T-helper 1 cell treated with Interleukin-12 subunit alpha and Interleukin-12 subunit beta and Interleukin-4 antibody, amounts not matched to agents 30 ng/mL and 1 ng/mL, for 36 hours (primary cell): ENCODE data around the gene FSTL4. TPM values are rescaled to one million over a fixed set of nuclear protein-coding genes. Genes with fewer than 3 reads are reported as not detected.
"Not testable (repeated sequence)": the region's sequence is repeated elsewhere in the genome, so short reads cannot be mapped to it uniquely, and the experiment has no call there.

Experiments used
- intact Hi-C: fragments of 100-400 bp; cut with micrococcal nuclease; formaldehyde crosslinking; loops from one replicate; pipeline ENCODE4 v1.15.1; 2024
- total RNA-seq: library from RNA; stranded (reverse); gene quantifications from 2 replicates; pipeline ENCODE4 v1.2.3, GENCODE V29; 2022

The FSTL4 gene
- total RNA-seq, 1 donor from 2014 or later: not detected

DNA sequence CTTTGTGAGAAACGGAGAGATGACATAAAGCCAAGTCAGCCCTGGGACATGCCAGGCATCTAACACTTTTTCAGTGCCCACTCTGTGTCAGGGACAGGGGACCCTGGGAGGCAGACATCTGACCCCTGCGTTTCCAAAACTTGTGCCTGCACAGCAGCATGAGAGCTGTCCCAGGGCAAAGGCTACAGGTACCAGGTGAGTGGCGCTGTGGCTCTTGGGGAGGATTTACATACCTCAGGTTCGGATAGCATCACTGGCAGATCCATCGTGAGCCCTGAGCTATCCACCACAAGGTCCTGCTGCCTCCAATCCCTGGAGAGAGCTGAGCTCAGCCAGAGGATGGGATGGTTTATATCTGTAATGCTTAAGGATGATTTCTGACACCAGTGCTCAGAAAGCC, 52.4 kb downstream of the FSTL4 start:
- intact Hi-C loops: no loop called here

DNA sequence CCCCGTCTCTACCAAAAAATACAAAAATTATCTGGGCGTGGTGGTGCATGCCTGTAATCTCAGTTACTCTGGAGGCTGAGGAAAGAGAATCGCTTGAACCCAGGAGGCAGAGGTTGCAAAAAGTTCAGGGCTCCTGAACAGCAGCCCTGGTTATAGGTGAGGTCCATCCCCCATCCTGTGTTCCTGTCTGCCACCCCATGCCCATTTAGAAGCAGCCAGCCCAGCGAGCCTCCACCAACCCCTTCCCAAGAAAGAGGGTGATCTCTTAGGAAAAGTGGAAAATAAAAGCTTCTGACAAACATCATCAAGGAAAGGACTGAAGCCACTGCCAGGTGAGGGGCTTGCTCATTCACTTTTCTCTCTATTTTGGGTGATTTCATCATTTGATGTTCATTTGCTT, 55.8 kb downstream of the FSTL4 start:
- intact Hi-C loops: no loop called here

DNA sequence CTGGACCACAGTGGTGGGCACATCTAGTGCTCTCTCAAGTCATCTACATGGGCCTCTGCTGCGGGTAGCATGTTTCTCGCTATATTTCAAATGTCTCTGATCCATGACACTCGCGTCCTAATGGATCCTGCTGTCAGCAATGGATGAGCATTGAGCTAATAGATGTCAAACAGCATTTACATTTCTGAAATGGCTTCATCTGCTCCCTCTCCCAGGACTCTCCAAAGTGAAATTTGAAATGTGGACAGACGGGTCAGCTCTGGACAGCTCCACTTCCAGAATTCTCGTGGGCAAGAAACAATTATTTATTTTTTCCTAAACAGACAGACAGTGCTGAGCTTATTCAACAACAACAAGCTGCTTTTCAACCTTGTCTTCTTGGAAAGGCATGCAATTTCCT, 58.1 kb downstream of the FSTL4 start:
- intact Hi-C loops: no loop called here

DNA sequence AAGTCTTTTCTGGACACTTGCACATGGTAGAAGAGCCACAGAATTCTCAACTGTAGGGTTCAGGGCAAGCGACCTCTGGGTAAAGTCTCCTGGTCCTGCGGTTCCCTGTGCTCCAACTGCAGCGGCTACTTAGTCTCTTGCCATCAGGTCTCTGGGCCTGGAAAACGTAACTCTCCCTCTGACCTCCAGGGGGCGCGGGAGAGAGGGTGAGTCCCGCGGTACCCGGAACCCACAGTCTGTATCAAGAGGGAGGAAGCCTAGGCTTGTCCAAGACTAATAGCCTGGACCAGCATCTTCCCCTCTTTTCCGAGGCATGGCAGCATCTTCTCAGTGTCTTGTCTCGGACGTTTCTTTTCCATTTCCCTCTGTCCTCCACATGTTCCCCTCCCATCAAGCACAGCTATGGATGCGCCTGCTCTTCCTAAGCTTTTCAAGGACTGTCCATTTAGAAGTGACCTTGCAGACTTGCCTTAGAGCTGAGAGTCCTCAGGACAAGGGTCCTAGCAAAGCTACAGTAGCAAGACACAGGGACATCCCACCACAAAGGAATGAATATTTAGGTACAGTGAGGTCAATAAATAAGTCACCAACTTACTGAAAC, 59.3 kb downstream of the FSTL4 start:
- intact Hi-C loops: loop anchor here (1.0 to 2.0 kb wide), 2 partner anchors 58 to 316 kb away; no protein-coding TSS in a partner anchor

DNA sequence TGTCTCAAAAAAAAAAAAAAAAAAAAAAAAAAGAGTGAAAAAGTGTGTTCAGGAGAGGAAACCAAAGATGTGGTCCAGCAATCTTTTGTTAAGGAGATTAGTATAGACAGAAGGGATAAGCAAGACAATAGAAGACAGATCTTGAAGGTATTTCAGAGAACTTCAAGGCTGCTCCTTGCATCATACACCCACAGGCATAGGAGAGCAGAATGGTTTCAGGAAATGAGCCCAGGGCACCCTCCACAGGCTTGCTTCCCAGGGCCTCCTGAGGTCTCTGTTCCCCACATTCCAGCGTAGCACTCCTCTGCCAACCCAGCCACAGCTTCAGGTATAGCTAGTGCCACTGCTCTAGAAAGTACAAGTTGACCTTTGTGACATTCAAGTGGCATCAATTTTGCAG, 65.8 kb downstream of the FSTL4 start:
- intact Hi-C loops: no loop called here

DNA sequence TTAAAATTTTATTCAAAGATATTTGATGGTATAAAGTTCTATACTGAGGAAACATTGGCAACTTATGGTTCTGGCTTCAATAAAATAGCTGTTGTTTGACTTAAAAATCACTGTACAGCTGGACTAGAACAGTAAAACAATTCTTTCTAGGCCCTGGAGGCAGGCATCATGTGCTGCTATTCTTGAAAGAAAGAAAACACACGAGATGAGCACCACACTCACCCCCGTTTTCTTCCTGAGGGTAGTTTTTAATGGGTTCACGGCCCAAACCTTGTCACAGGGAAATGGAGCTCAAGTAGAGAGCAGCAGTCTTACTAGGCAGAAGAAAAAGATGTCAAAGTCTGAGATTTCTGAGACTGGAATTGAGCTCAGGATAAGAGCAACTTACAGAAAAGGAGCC, 68.0 kb downstream of the FSTL4 start:
- intact Hi-C loops: no loop called here

DNA sequence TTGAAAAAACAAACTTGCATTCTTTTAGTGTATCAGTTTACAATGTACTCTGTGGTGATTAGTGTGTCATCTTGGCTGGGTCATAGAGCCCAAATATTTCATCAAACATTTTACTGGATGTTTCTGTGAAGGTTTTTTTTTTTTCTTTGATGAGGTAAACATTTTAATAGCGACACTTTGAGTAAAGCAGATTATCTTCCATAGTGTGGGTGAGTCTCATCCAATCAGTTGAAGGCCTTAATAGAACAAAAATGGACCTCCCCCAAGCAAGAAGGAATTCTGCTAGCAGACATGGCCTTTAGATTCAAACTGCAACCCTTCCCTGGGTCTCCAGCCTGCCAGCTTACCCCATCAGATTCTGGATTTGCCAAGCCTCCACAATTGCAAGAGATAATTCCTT, 72.5 kb downstream of the FSTL4 start:
- intact Hi-C loops: no loop called here

DNA sequence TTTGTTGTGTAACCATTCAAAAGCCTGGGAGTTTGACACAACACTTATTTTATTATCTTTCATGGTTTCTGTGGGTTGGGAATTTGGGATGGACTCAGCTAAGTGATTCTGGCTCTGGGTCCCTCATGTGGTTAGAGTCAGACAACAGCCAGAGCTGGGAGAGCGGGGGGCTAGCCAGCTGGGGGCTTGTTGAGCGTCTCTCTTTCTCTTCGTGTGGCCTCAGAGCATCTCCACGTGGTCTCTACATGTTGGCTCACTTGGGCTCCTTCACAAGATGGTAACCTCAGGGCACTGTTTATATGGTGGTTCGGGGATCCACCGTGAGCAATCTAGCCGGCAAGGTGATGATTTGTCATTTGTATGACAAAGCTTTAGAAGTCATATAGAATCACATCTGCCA, 73.6 kb downstream of the FSTL4 start:
- intact Hi-C loops: no loop called here

DNA sequence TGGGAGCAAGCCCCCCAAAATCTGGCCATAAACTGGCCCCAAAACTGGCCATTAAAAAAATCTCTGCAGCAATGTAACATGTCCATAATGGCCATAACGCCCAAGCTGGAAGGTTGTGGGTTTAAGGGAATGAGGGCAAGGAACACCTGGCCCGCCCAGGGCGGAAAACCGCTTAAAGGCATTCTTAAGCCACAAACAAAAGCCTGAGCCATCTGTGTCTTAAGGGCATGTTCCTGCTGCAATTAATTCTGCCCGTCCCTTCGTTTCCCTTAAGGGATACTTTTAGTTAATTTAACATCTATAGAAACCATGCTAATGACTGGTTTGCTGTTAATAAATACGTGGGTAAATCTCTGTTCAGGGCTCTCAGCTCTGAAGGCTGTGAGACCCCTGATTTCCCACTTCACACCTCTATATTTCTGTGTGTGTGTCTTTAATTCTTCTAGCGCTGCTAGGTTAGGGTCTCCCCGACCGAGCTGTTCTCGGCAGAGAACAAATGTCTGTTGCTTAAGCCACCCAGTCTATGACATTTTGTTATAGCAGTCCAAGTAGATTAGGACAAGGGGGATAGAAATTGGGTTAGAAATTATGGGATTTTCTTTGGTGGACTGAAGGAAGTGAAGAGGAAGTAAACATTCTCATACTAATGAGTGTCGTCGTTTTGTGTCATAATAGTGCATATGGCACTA, 77.0 kb downstream of the FSTL4 start:
- intact Hi-C loops: not testable (repeated sequence)

DNA sequence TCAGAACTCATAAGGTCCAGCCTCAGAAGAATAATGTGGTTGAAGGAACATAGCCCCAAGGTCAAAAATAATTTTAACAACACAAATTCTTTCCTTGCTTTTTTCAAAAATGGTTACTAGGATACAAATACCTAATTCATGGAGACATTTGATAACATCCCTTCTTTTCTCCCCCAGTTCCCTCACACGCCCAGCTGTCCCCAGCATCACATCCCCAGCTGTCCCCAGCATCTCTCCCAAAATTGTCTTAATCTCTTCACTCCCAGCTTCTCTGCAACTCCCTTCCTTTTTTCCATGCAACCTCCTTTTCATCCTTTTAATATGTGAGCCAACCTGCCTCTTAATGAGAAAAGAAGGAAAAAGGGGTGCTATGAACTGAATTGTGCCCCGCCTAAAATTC, 77.8 kb downstream of the FSTL4 start:
- intact Hi-C loops: no loop called here

DNA sequence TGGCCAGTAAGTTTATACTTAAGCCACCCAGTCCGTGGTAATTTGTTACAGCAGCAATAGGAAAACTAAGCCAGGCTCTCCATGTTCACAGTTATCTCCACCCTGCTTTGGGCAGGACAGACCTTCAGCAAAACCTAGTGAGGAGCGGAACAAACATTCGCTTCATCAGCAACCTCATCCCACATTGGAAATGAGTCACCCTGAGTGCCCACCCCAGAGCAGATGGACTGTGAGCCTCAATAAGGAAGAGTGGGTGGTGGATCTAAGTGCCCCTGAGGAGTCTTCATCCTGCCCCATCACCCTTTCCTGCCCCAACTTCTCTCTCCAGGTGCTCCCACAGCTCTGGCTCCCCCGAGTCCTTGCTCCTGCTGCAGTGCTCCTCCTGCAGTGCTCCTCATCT, 78.8 kb downstream of the FSTL4 start:
- intact Hi-C loops: no loop called here

DNA sequence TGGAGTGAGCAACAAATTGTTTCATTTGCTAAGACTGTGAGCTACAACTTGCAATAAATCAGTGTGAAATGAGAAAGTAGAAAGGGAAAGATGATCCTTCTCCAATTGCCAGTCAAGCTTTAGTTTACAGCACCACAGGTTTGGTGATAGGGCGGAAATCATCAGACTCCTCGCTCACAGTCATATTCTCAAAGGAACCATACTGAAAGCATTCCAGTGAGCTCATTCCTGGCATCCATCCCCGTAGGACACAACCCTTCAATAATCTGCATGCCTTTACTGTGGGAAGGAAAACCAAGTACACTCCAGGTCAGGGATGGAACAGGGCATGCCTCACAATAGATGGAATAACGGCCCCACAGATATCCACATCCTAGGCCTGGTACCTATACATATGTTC, 80.7 kb downstream of the FSTL4 start:
- intact Hi-C loops: no loop called here

DNA sequence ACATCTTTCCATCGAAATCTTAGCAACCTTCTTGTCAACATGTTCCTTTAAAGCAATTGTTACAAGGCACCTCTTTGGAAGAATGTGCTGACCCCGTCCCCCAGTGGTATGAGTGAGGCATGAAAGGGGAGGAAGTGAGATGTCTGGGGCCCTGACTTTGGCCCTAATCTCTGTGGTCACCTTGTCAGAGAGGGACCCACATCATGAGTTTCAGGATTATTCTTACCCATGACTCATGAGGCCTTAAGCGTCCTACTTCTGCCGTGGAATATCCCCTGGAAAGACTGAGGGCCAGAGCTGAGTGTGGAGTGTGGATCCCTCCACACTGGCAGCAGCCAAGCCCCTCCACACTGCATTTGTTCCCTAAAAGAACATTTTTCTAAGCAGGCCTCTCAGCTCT, 81.2 kb downstream of the FSTL4 start:
- intact Hi-C loops: no loop called here

DNA sequence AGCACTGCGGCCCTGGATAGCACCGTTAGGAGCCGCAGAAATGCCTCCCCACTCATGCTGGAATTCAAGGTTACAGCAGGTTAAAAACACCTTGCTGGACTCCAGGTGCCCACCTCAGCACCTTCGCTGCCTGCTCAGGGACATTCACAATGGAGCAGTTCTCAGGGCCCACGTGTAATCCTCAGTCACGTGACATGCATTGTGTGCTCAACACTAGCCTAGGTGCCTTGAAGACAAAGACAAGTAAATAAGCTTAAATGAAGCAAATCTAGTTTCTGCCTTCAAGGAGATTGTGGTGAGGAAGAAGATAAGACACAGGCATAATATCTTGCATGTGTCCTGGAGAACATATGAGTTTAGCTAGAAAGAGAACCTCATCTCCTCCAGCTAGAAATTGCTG, 82.1 kb downstream of the FSTL4 start:
- intact Hi-C loops: no loop called here

DNA sequence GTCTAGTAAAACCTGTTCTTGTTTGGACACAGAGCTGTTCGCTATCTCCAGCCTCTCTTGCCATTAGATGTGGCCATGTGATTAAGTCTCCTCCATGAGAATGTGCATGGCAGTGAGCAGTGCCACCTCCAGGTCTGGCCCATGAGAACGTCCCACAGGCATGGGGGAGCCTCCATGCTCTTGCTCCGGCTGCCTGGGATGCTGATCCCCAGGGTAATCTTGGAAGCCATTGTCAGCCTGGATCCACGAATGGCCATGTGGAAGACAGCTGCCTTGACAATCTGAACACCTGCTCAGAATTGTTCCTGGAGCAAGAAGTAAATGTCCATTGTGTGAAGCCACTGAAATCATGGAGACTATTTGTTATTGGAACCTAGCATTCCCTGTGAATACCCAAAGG, 83.5 kb downstream of the FSTL4 start:
- intact Hi-C loops: no loop called here

DNA sequence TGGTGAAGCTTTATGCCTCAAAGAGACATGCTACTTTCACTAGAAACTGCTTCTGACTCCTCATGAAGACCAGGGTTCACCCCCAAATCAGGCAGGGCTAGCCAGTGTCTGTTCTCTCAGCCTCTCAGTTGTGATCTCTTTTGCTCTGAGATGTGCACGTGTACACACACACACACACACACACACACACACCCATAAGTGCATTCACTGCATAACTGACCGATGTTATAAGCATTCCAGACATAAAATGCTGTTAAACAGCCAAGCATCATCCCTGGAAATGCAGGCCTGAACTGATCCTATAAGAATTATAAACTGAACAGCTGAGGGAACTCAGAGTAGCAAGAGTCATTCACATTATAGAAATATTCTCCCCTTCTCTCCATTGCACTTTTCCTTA, 85.0 kb downstream of the FSTL4 start:
- intact Hi-C loops: no loop called here

DNA sequence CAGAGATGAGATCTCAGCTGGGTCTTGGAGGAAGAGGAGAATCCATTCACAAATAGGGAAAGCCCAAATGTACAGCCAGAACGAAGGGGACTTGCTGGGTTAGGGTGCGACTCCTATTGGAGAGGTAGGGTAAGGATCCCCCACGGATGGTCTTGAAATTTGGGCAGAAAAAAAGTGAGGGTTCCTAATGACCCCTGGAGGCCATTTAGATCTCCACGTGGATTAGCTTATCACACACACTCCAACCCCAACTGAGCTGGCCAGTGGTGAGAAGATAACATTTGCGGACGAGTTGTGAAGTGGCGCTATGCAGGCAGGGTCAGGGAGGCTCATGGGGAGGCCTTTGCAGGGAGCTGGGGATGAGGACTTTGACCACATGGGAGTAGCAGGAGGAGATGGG, 86.0 kb downstream of the FSTL4 start:
- intact Hi-C loops: no loop called here

DNA sequence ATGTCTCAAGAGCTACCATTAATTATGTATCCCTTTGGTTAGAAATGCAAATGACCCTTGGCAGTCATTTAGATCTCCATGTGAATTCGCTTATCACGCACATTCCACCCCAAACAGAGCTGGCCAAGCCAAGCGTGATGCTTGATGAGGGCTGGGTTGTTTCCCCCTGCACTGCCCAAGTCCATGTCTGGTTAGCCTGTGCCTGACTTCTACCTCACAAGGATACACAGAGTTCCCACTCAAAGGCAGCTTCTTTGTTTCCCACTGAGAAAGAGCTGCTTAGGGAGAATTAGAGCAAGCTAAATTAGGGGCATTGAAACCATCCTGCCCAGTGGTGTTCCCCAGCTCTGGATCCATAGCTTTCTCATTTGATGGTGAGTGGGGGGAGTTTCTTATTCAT, 87.2 kb downstream of the FSTL4 start:
- intact Hi-C loops: no loop called here

DNA sequence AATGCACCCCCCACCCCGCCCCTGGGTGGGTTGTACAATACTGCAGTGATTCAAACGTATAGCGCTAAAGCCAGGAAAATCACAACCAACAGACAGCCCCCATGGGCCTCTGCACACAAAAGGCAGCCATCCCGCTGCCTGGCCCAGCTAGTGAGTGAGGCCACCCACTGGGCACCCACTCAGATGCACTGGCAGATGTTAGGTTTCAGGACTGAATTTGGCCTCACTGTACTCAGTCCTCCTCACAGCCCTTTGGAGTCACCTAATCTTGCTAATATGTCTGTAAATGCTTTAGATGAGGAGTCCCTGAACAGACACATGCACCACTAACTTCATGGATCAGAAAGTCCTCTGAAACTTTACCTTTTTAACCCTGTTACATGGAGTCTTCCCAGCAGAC, 87.7 kb downstream of the FSTL4 start:
- intact Hi-C loops: no loop called here

DNA sequence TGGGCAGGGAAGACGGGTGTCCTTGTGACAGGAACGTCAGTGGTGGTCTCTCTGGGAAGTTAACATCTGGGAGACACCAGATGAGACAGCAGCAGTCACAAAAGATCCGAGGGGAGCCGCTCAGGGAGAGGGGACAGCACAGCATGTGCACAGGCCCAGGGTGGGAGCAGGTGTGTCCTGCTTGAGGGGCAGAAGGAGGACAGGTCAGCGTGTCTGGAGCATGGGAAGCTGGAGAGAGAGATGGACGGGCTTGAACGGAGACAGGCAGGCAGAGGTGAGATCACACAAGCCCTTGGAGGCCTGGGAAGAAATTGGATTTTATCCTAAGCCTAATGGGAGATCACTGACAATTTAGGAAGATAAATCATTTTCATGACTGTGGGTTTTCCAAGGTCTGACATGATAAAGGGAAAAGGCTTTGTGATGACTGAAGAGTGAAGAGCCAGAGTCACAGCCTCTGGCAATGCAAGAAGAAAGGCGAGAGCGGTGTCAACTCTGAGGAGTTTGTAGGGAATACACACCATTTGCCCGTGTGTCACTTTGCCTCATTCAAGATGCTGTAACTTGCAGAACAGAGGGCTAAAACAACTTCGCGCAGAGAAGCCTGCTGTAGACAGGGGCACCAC, 88.3 kb downstream of the FSTL4 start:
- intact Hi-C loops: no loop called here

DNA sequence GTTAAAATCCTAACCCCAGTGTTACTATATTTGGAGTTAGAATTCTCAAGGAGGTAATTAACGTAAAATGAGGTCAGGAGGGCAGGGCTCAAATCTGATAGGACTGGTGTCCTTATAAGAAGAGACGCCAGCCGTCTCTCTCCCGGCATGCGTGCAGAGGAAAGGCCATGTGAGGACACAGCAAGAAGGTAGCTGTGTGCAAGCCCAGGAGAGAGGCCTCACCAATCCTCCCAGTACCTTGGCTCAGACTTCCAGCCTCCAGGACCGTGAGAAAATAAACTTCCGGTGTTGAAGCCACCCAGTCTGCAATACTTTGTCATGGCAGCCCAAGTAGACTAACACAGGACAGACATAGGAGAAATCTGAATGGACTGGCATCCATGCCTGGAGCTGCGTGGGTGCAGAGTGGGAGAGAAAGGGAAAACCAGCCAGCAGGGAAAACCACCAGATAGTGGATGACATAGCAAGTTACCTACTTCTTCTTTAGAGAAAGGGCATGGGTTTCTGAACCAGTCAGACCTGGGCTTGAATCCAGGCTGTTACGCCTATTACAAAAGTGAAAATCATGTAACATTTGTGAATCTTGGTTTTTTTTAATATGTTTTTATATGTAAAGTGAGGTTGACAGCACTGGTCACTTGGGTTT, 89.2 kb downstream of the FSTL4 start:
- intact Hi-C loops: no loop called here

DNA sequence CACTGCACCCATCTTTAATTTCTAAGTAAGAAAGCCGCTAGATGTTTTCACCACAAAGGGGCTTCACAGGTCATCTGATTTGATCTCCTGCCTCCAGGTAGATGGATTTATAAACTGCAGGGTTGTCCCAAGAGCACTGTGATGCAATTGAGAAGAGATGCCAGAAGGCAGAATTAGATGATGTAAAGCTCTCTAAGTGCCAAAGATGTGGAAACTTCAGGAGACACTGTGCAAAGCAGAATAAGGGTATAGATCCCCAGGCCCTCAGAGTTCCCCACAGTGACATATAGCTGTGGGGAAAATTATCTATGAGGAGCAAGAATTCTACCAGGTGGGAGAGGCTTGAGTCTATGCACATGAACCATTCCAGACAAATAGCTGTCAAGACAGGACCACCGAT, 90.5 kb downstream of the FSTL4 start:
- intact Hi-C loops: no loop called here
